Measurements from ENCODE around the gene ADRB1.

Gene ADRB1

GRCh38 chr10:114087255-114087654, 43.6 kb downstream of the ADRB1 start:
- no peak for DNase-seq (ENCODE audit: low read depth in 1 of 2, low spot score in 1 of 2)

- DNase-seq (ENCODE audit: low read depth in 1 of 2, low spot score in 1 of 2): no peak
These were observed 44.0 kb downstream of the ADRB1 start for GRCh38 chr10:114087655-114088054.

GRCh38 chr10:114094795-114095194, 51.1 kb downstream of the ADRB1 start:
- no peak for DNase-seq (ENCODE audit: low read depth in 1 of 2, low spot score in 1 of 2)

GRCh38 chr10:114095559-114096337, 52.1 kb downstream of the ADRB1 start:
- no peak for DNase-seq (ENCODE audit: low read depth in 1 of 2, low spot score in 1 of 2)

All from activated T-helper 1 cell treated with anti-CD3 and anti-CD28 coated beads, Interleukin-2, amount 50 U/mL, for 16 hours (primary cell).